SK-N-SH (cell line): ENCODE results near the gene STAC.

Source experiments
- CHD2 ChIP-seq: fragments of 150-350 bp; IDR thresholded peaks from 2 replicates; pipeline ENCODE4 v1.6.1; 2018; ENCODE audit warnings: low read length; ENCODE audit not compliant: partially characterized antibody
- CTCF ChIP-seq: fragments of 200-600 bp; sonication (generic); IDR thresholded peaks from 2 replicates; pipeline ENCODE4 v1.6.1; 2017; ENCODE audit warnings: antibody characterized with exemption, mild to moderate bottlenecking, moderate library complexity
- MXI1 ChIP-seq: IDR thresholded peaks from 2 replicates; pipeline ENCODE4 v1.6.1; 2012; ENCODE audit warnings: mild to moderate bottlenecking, low read depth, low read length, improper control_type of control experiment
- NFIC ChIP-seq: IDR thresholded peaks from 2 replicates; pipeline ENCODE4 v1.4.0; 2012; ENCODE audit warnings: borderline replicate concordance
- TEAD4 ChIP-seq: IDR thresholded peaks from 2 replicates; pipeline ENCODE4 v1.4.0; 2012; ENCODE audit warnings: mild to moderate bottlenecking, borderline replicate concordance; ENCODE audit not compliant: insufficient read depth

- TF ChIP-seq CTCF, result no peak
- TF ChIP-seq CHD2, result no peak
- no peak for TF ChIP-seq TEAD4
- TF ChIP-seq MXI1, result peak; percentile 50; the same call in 1 of the 2 replicates
- no peak for TF ChIP-seq NFIC
Observed at GRCh38 chr3:36560685-36561084, 180.4 kb downstream of the STAC start.
